Esophagus squamous epithelium (tissue), 5 donors: Measurements from ENCODE around the gene FAM200B. TPM values are rescaled to one million over a fixed set of nuclear protein-coding genes. Genes with fewer than 3 reads are reported as not detected.

Experiments used
- DNase-seq: peaks from one replicate; lab custom pipeline; 2025; lab: John Stamatoyannopoulos, UW
- H3K27ac ChIP-seq, 4 donors: fragments of 200-600 bp; sonication (generic); one replicate each; pipeline ENCODE4 v1.5.1; 2016 to 2019; ENCODE audit warnings: mild to moderate bottlenecking in 1 of 4
- H3K27me3 ChIP-seq, 4 donors: fragments of 200-600 bp; sonication (generic); 1 replicate in 3 of 4; 2 replicates in 1 of 4; pipeline versions ENCODE4 v1.5.1 to v1.6.0; 2017 to 2021; ENCODE audit warnings: antibody characterized with exemption in 1 of 4
- H3K36me3 ChIP-seq, 3 donors: fragments of 200-600 bp; sonication (generic); one replicate each; pipeline ENCODE4 v1.5.1; 2016 to 2019
- H3K4me1 ChIP-seq, 3 donors: fragments of 200-600 bp; sonication (generic); one replicate each; pipeline ENCODE4 v1.5.1; 2017 to 2019
- H3K4me3 ChIP-seq, 4 donors: fragments of 200-600 bp; sonication (generic); 1 replicate in 3 of 4; 2 replicates in 1 of 4; pipeline ENCODE4 v1.5.1; 2016 to 2019; ENCODE audit warnings: mild to moderate bottlenecking in 2 of 4, moderate library complexity in 1 of 4
- H3K9me3 ChIP-seq, 3 donors: fragments of 200-600 bp; sonication (generic); one replicate each; pipeline ENCODE4 v1.5.1; 2016 to 2019
- POLR2A ChIP-seq, 4 donors: fragments of 450-650 bp; IDR thresholded peaks; one replicate each; pipeline ENCODE4 v1.6.1; 2017; ENCODE audit warnings: antibody characterized with exemption in 4 of 4, mild to moderate bottlenecking in 4 of 4, moderate library complexity in 3 of 4
- WGBS, 2 donors: methylation state at CpG; one replicate each; pipeline ENCODE4 v1.1.5; 2018; 5-methylcytosine and 5-hydroxymethylcytosine counted together
- intact Hi-C: fragments of 100-400 bp; cut with DNase I; formaldehyde crosslinking; loops from one replicate; pipeline ENCODE4 v1.15.0; 2022
- total RNA-seq, 4 donors: library from RNA; depleted of rRNA; stranded (reverse); fragments of >200 nt; gene quantifications; one replicate each; pipeline ENCODE4 v1.1.0, GENCODE V29; 2016
- TF ChIP-seq, protein P1 (sequence below), 6 experiments: fragments of 450-650 bp in 4 of 6; fragments of 200-600 bp in 2 of 6; sonication (generic) in 2 of 6; IDR thresholded peaks; one replicate each; pipeline ENCODE4 v1.5.1; 2016 to 2019; ENCODE audit warnings: antibody characterized with exemption in 6 of 6, mild to moderate bottlenecking in 4 of 6, moderate library complexity in 4 of 6
- donor health status: DM: yes; HTN: yes; CAD: no.

The FAM200B gene
- total RNA-seq, 4 donors from 2014 or later = 17.1 to 39.6 (median 31.4) TPM

DNA sequence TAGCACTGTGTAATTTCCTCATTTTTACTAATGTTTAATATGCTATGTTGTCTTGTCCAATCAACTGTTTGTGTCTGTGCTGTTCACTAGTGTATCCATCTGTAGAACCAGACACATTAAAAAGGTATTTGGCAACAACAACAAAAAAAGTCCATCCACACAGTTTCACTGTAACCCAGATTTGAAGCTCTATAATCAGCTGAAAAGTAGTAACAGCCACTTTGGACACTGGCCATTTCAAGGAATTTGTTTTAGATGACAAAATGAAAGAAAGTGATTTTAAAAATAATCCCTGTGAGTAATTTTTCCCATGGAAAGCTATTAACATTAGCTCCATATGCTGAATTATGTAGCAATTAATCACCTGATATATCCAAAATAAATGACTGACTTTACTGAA is 24.3 kb upstream of the FAM200B start:
- Histone ChIP-seq H3K27me3 (no peaks in the 10 kb centered on the region), H3K36me3 (no peaks in the 10 kb centered on the region), H3K4me3 (no peak overlapping the region), H3K27ac (no peak overlapping the region), H3K4me1 (peaks cover 12 to 57% (median 17%) of the 10 kb centered on the region in 3 donors), H3K9me3 (no peaks in the 10 kb centered on the region)
- intact Hi-C loops = no loop called here
- no peak for DNase-seq
- TF ChIP-seq, protein P1, sequence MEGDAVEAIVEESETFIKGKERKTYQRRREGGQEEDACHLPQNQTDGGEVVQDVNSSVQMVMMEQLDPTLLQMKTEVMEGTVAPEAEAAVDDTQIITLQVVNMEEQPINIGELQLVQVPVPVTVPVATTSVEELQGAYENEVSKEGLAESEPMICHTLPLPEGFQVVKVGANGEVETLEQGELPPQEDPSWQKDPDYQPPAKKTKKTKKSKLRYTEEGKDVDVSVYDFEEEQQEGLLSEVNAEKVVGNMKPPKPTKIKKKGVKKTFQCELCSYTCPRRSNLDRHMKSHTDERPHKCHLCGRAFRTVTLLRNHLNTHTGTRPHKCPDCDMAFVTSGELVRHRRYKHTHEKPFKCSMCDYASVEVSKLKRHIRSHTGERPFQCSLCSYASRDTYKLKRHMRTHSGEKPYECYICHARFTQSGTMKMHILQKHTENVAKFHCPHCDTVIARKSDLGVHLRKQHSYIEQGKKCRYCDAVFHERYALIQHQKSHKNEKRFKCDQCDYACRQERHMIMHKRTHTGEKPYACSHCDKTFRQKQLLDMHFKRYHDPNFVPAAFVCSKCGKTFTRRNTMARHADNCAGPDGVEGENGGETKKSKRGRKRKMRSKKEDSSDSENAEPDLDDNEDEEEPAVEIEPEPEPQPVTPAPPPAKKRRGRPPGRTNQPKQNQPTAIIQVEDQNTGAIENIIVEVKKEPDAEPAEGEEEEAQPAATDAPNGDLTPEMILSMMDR (IDR thresholded peaks at IDR 0.05) = no peak
- no peak for TF ChIP-seq POLR2A (IDR thresholded peaks at IDR 0.05)

DNA sequence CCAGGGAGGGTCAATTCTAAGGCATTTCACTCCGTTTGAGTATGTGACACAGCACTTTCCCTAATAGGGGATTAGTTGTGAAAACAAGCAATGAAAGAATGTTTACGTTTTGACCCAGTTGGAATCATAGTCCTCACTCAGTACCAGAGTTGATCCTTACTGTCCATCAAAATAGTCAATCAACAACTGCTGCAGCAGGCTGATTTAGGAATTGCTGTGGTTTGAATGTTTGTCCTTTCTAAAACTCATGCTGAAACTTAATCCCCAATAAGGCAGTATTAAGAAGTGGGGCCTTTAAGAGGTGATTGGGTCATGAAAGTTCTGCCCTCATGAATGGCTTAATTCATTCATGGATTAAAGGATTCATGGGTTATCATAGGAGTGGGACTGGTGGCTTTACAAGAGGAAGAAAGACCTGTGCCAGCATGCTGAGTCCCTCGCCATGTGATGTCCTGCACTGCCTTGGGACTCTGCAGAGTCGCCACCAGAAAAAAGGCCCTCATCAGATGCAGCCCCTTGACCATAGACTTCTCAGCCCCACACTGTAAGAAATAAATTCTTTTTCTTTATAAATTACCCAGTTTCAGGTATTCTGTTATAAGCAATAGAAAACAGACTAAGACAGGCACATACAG is 23.4 kb upstream of the FAM200B start:
- H3K4me3 ChIP-seq = no peak overlapping the region
- DNase-seq = no peak
- H3K4me1 ChIP-seq = peaks cover 7 to 51% (median 9%) of the 10 kb centered on the region in 3 donors
- 62 to 75% methylated on average over 4 of the region's 4 CpGs for WGBS, 2 donors
- no peaks in the 10 kb centered on the region for H3K27me3 ChIP-seq
- H3K36me3 ChIP-seq = no peaks in the 10 kb centered on the region
- H3K27ac ChIP-seq = no peak overlapping the region
- H3K9me3 ChIP-seq = no peaks in the 10 kb centered on the region
- intact Hi-C loops = no loop called here
- no peak for TF ChIP-seq POLR2A (IDR thresholded peaks at IDR 0.05)
- TF ChIP-seq, protein P1 (IDR thresholded peaks at IDR 0.05) = no peak

DNA sequence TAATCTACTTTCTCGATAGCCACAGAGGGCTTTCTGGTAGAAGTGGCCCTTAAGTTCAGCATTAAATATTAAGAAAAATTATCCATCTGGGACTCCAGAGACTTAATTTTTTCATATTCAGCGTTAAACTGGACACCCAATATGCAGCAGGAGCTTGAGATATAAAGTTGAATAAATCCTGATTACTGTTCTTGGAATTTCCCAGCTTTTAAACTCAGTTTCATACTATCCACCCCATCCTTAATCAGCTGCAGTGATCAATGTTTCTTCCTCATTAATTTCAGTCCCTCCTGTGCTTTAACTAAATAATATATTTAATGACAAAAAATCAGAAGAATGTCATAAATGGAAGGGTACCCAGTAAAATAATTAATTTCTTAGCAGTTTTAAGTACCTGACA is 22.8 kb upstream of the FAM200B start:
- 84 to 89% methylated on average over 2 of the region's 2 CpGs for WGBS, 2 donors
- Histone ChIP-seq H3K9me3 (no peaks in the 10 kb centered on the region), H3K36me3 (no peaks in the 10 kb centered on the region), H3K4me1 (peaks cover 7 to 51% (median 9%) of the 10 kb centered on the region in 3 donors), H3K27me3 (no peaks in the 10 kb centered on the region), H3K4me3 (no peak overlapping the region), H3K27ac (no peak overlapping the region)
- TF ChIP-seq, protein P1 (IDR thresholded peaks at IDR 0.05) = no peak
- no peak for TF ChIP-seq POLR2A (IDR thresholded peaks at IDR 0.05)
- DNase-seq = no peak
- intact Hi-C loops = no loop called here

DNA sequence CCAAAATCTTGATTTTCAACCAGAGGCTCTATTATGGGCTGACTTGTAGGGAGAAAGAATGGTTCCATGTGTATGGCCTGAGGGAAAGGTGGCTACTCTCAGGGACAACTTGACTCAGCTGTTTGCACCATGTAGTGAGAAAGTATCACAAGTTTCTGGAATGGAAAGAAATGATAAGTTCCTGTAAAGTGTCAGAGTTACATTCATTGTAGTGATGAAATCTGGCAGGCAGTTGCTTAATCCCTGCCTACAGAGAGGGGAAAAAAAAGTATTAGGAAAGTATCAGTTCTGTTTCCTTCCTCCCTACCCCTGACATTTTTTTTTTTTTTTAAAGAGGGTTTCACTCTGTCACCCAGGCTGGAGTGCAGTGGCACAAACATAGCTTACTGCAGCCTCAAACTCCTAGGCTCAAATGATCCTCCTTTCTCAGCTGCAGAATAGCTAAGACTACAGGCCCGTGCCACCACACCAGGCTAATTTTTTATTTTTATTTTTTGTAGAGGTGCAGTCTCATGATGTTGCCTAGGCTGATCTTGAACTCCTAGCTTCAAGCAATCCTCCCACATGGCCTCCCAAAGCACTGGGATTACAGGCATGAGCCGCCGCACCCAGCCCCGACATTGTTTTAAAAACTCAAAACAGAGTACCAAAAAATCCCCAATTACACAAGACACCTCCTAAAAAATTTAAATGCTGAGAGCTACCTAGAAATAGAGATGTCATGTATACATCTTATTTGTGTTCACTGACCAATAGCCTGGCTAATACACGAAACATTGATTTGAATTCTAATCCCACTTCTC is 21.7 kb upstream of the FAM200B start:
- H3K4me3 ChIP-seq = no peak overlapping the region
- no peak for DNase-seq
- H3K36me3 ChIP-seq = no peaks in the 10 kb centered on the region
- peak overlapping the region in 3 of 4 donors; percentile 19 to 24 (median 20) for H3K27ac ChIP-seq
- no peaks in the 10 kb centered on the region for H3K27me3 ChIP-seq
- TF ChIP-seq POLR2A (IDR thresholded peaks at IDR 0.05) = no peak
- TF ChIP-seq, protein P1 (IDR thresholded peaks at IDR 0.05) = no peak
- H3K4me1 ChIP-seq = peaks cover 7 to 56% (median 9%) of the 10 kb centered on the region in 3 donors
- no peaks in the 10 kb centered on the region for H3K9me3 ChIP-seq
- WGBS, 2 donors = 84 to 88% methylated on average over 5 of the region's 5 CpGs
- intact Hi-C loops = no loop called here

DNA sequence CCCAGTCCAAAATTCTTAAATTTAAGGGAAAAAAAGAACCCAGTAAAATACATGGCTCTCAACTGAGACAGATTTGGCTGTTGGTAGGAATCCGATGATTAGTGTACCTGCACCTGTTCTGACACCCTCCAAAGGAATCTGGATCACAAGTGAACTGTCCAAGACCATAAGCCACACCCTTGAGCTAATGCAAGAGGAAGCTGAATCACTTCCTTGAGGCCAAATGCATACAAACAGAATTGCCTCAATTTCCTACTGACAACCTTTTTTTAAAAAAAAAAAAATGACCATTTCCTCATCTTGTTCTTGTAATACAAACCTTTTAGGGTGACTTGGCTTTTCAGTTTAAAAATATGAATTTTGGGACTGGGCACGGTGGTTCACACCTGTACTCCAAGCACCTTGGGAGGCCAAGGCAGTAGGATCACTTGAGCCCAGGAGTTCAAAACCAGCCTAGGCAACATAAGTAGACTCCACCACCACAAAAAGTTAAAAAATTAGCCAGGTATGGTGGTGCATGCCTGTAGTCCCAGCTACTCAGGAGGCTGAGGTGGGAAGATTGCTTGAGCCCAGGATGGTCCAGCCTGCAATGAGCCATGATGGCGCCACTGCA is 15.8 kb upstream of the FAM200B start:
- DNase-seq = no peak
- Histone ChIP-seq H3K4me1 (peaks cover 0 to 32% (median 10%) of the 10 kb centered on the region in 3 donors), H3K27ac (peak overlapping the region; percentile 63 to 73 (median 68)), H3K36me3 (no peaks in the 10 kb centered on the region), H3K9me3 (no peaks in the 10 kb centered on the region), H3K27me3 (no peaks in the 10 kb centered on the region), H3K4me3 (no peak overlapping the region)
- WGBS, 2 donors = 45 to 51% methylated on average over 3 of the region's 3 CpGs
- intact Hi-C loops = no loop called here
- TF ChIP-seq, protein P1 (IDR thresholded peaks at IDR 0.05) = no peak
- TF ChIP-seq POLR2A (IDR thresholded peaks at IDR 0.05) = no peak
